ENCODE results near the gene ORM2.

DNA sequence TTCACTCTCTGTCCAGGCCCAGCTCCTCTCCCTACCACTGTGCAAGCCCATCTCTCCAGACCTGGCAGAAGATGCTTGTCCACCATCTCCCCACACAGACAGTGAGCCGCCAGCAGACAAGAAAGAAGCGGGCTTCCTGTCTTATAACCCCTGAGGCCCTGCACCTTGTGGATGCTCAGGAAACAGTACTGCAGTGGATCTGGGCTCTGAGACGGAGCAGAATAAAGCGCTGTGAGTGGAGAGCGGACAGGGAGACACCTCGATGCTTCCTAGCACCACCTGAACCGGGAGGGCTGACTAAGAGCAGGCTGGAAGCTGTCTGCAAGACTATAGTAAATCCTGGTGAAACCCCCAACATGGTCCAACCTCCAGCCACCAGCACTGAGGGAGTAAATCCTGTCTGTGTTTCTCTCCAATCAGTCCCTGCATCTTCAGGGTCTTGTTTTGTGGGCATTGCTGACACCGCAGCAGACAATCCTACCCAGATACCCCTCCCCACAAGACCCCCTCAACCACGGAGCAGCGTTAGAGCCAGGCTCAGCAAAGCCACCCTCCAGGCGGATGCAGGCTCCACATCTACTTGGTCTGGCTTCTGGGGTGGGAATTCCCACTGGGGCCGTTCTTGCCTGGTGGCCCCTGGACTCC is 18.7 kb downstream of the ORM2 start:
- no peak for TF ChIP-seq CTCF (IDR thresholded peaks at IDR 0.05 in 8 of 11, conservative IDR thresholded peaks at IDR 0.05 in 3 of 11)
- no peak for TF ChIP-seq POLR2A (IDR thresholded peaks at IDR 0.05)
